Measurements from ENCODE around the gene GNG8. TPM values are rescaled to one million over a fixed set of nuclear protein-coding genes. Genes with fewer than 3 reads are reported as not detected.
A peak's percentile ranks its signal among the peaks of the same experiment; 100 is the strongest.

The GNG8 gene
- total RNA-seq, 3 donors from 2014 or later, result 2.3 TPM; not detected in 2

GRCh38 chr19:46624958-46625661 lies 10.9 kb downstream of the GNG8 start, which contains the start of gene PTGIR:
TSS of gene PTGIR (minus strand) at chr19:46625089. CDS start at chr19:46624225, 864 bp downstream.
- TF ChIP-seq CTCF (IDR thresholded peaks at IDR 0.05), result no peak
- Histone ChIP-seq H3K4me3 (no peak within 1 kb of the TSS), H3K9me3 (no peaks in the 10 kb centered on the region), H3K4me1 (ENCODE audit: low read depth) (no peaks in the 10 kb centered on the region), H3K36me3 (ENCODE audit: low read depth) (no peaks in the 10 kb centered on the region)
- intact Hi-C loops (cut with DNase I, micrococcal nuclease), result no loop called here
- DNase-seq (peak in 2 of 3 donors; percentile 46 to 68), ATAC-seq (peak; percentile 47)

DNA sequence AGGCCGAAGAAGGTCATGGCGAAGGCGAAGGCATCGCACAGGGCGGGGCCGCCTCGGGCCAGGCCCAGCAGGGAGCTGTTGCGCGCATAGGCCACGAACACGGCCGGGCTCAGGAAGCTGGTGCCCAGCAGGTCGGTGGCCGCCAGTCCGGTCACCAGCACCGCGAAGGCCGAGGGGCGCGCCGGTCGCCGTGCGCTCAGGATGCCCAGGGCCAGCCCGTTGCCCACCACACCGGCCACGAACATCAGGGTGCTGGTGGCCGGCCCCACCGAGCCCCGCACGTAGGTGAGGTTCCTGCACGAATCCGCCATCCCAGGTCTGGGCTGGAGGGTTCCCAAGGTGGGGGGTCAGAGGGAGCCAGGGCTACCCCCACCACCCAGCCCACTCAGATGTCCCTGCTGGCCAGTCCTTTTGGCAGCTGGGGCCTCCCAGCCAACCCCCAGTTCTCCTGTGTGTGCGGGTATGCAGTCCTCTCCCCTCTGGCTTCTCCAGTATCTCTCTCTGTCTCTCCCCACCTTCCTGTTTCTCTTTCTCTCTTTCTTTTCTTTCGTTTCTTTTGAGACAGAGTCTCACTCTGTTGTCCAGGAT lies 12.0 kb downstream of the GNG8 start:
- ATAC-seq (no peak), DNase-seq (no peak)
- H3K36me3 ChIP-seq (ENCODE audit: low read depth), result no peaks in the 10 kb centered on the region
- no peaks in the 10 kb centered on the region for H3K9me3 ChIP-seq
- no peaks in the 10 kb centered on the region for H3K4me1 ChIP-seq (ENCODE audit: low read depth)
- intact Hi-C loops (cut with DNase I, micrococcal nuclease), result no loop called here
- no peak for TF ChIP-seq CTCF (IDR thresholded peaks at IDR 0.05)
- H3K4me3 ChIP-seq, result no peak overlapping the region

- intact Hi-C loops (cut with DNase I, micrococcal nuclease), result no loop called here
- Histone ChIP-seq H3K4me3 (no peak overlapping the region), H3K4me1 (ENCODE audit: low read depth) (peaks cover 2% of the 10 kb centered on the region), H3K36me3 (ENCODE audit: low read depth) (no peaks in the 10 kb centered on the region), H3K9me3 (no peaks in the 10 kb centered on the region)
- no peak for ATAC-seq
- TF ChIP-seq CTCF (IDR thresholded peaks at IDR 0.05), result no peak
- no peak for DNase-seq
Measured at GRCh38 chr19:46622118-46622446, 13.9 kb downstream of the GNG8 start.

- no peak for DNase-seq
- no peaks in the 10 kb centered on the region for H3K9me3 ChIP-seq
- intact Hi-C loops (cut with DNase I, micrococcal nuclease), result no loop called here
- no peaks in the 10 kb centered on the region for H3K36me3 ChIP-seq (ENCODE audit: low read depth)
- H3K4me3 ChIP-seq, result no peak overlapping the region
- peaks cover 7% of the 10 kb centered on the region for H3K4me1 ChIP-seq (ENCODE audit: low read depth)
- no peak for TF ChIP-seq CTCF (IDR thresholded peaks at IDR 0.05)
- ATAC-seq, result no peak
Measured at GRCh38 chr19:46621191-46622117, 14.5 kb downstream of the GNG8 start.

GRCh38 chr19:46620716-46621115 lies 15.3 kb downstream of the GNG8 start:
- Histone ChIP-seq H3K9me3 (no peaks in the 10 kb centered on the region), H3K4me1 (ENCODE audit: low read depth) (peaks cover 7% of the 10 kb centered on the region), H3K36me3 (ENCODE audit: low read depth) (no peaks in the 10 kb centered on the region), H3K4me3 (no peak overlapping the region)
- ATAC-seq (no peak), DNase-seq (no peak)
- intact Hi-C loops (cut with DNase I, micrococcal nuclease), result no loop called here
- no peak for TF ChIP-seq CTCF (IDR thresholded peaks at IDR 0.05)

Measured in mucosa of descending colon (tissue), 3 donors.